Ascending aorta (tissue), 2 donors: ENCODE results near the gene SGPP1. TPM values are rescaled to one million over a fixed set of nuclear protein-coding genes. Genes with fewer than 3 reads are reported as not detected.
A peak's percentile ranks its signal among the peaks of the same experiment; 100 is the strongest.

ENCODE experiments used
- DNase-seq, 2 donors: peaks; one replicate each; pipeline ENCODE4 v3.0.0-alpha.2; 2019; ENCODE audit warnings: low spot score in 2 of 2
- H3K27ac ChIP-seq, 2 donors: fragments of 200-600 bp; sonication (generic); one replicate each; pipeline ENCODE4 v1.5.1; 2016 to 2017; ENCODE audit warnings: mild to moderate bottlenecking in 1 of 2
- H3K27me3 ChIP-seq: fragments of 200-600 bp; sonication (generic); one replicate; pipeline ENCODE4 v1.5.1; 2017
- H3K36me3 ChIP-seq, 2 donors: fragments of 200-600 bp; sonication (generic); one replicate each; pipeline ENCODE4 v1.5.1; 2016
- H3K4me1 ChIP-seq, 2 donors: fragments of 200-600 bp; sonication (generic); one replicate each; pipeline ENCODE4 v1.5.1; 2016 to 2017; ENCODE audit warnings: mild to moderate bottlenecking in 1 of 2
- H3K4me3 ChIP-seq, 2 donors: fragments of 200-600 bp; sonication (generic); one replicate each; pipeline ENCODE4 v1.5.1; 2016 to 2017; ENCODE audit warnings: mild to moderate bottlenecking in 1 of 2
- H3K9me3 ChIP-seq, 2 donors: fragments of 200-600 bp; sonication (generic); one replicate each; pipeline ENCODE4 v1.5.1; 2016
- CTCF ChIP-seq, 3 experiments: fragments of 200-600 bp in 2 of 3; fragments of 450-650 bp in 1 of 3; sonication (generic) in 2 of 3; IDR thresholded peaks; one replicate each; pipeline ENCODE4 v1.5.1; 2016 to 2019; ENCODE audit warnings: antibody characterized with exemption in 3 of 3, mild to moderate bottlenecking in 1 of 3, moderate library complexity in 1 of 3
- intact Hi-C: fragments of 100-400 bp; cut with DNase I; formaldehyde crosslinking; loops from one replicate; pipeline ENCODE4 v1.15.1; 2023
- total RNA-seq: library from RNA; depleted of rRNA; stranded (reverse); fragments of >200 nt; gene quantifications from one replicate; pipeline ENCODE4 v1.1.0, GENCODE V29; 2016

SGPP1 gene
- total RNA-seq, 1 donor from 2014 or later = 20.3 TPM

GRCh38 chr14:63737582-63738006, 9.7 kb upstream of the SGPP1 start:
- Histone ChIP-seq H3K36me3 (no peaks in the 10 kb centered on the region), H3K9me3 (no peaks in the 10 kb centered on the region), H3K4me3 (no peak overlapping the region), H3K4me1 (no peaks in the 10 kb centered on the region), H3K27me3 (no peaks in the 10 kb centered on the region), H3K27ac (no peak overlapping the region)
- DNase-seq = no peak
- no peak for TF ChIP-seq CTCF (IDR thresholded peaks at IDR 0.05)
- intact Hi-C loops = no loop called here

- H3K36me3 ChIP-seq = no peaks in the 10 kb centered on the region
- intact Hi-C loops = no loop called here
- no peaks in the 10 kb centered on the region for H3K27me3 ChIP-seq
- no peak overlapping the region for H3K4me3 ChIP-seq
- H3K4me1 ChIP-seq = no peaks in the 10 kb centered on the region
- TF ChIP-seq CTCF (IDR thresholded peaks at IDR 0.05) = no peak
- H3K9me3 ChIP-seq = no peaks in the 10 kb centered on the region
- no peak overlapping the region for H3K27ac ChIP-seq
- DNase-seq = no peak
These were observed 7.9 kb upstream of the SGPP1 start for GRCh38 chr14:63735720-63736119.

GRCh38 chr14:63730659-63731058, 2.8 kb upstream of the SGPP1 start:
- peaks cover 0 to 7% of the 10 kb centered on the region in 2 donors for H3K4me1 ChIP-seq
- H3K4me3 ChIP-seq = no peak overlapping the region
- H3K36me3 ChIP-seq = no peaks in the 10 kb centered on the region
- intact Hi-C loops = no loop called here
- H3K27me3 ChIP-seq = no peaks in the 10 kb centered on the region
- H3K9me3 ChIP-seq = no peaks in the 10 kb centered on the region
- H3K27ac ChIP-seq = no peak overlapping the region
- DNase-seq = no peak
- no peak for TF ChIP-seq CTCF (IDR thresholded peaks at IDR 0.05)

GRCh38 chr14:63727231-63727735, 582 bp downstream of the SGPP1 start:
- intact Hi-C loops = loop anchor here (2.0 kb wide), 1 partner anchor 84 kb away; no protein-coding TSS in a partner anchor
- H3K4me3 ChIP-seq = peak overlapping the region; percentile 96 to 100
- TF ChIP-seq CTCF (IDR thresholded peaks at IDR 0.05) = no peak
- H3K4me1 ChIP-seq = peaks cover 0 to 13% of the 10 kb centered on the region in 2 donors
- peak overlapping the region; percentile 87 to 93 for H3K27ac ChIP-seq
- peaks cover 0 to 3% of the 10 kb centered on the region in 2 donors for H3K36me3 ChIP-seq
- H3K9me3 ChIP-seq = no peaks in the 10 kb centered on the region
- peak in 1 of 2 donors; percentile 69 for DNase-seq
- no peaks in the 10 kb centered on the region for H3K27me3 ChIP-seq

GRCh38 chr14:63726499-63726898, 1.4 kb downstream of the SGPP1 start:
- DNase-seq = no peak
- no peaks in the 10 kb centered on the region for H3K27me3 ChIP-seq
- peaks cover 0 to 3% of the 10 kb centered on the region in 2 donors for H3K36me3 ChIP-seq
- H3K4me3 ChIP-seq = peak overlapping the region; percentile 96 to 100
- H3K27ac ChIP-seq = peak overlapping the region in 1 of 2 donors; percentile 87
- TF ChIP-seq CTCF (IDR thresholded peaks at IDR 0.05) = no peak
- intact Hi-C loops = loop anchor here (2.0 kb wide), 1 partner anchor 84 kb away; no protein-coding TSS in a partner anchor
- H3K4me1 ChIP-seq = peaks cover 0 to 13% of the 10 kb centered on the region in 2 donors
- no peaks in the 10 kb centered on the region for H3K9me3 ChIP-seq
